BJ (cell line): ENCODE results near the gene IFNL2. TPM values are rescaled to one million over a fixed set of nuclear protein-coding genes. Genes with fewer than 3 reads are reported as not detected.

Source experiments
- CTCF ChIA-PET: fragments of 350-600 bp; formaldehyde crosslinking; extraction: SDS; loops from one replicate; lab custom pipeline; 2021; ENCODE audit warnings: antibody characterized with exemption, inconsistent platforms; lab: Yijun Ruan, JAX
- POLR2A ChIA-PET: fragments of 300-600 bp; sonication (Branson Sonifier 250); formaldehyde crosslinking; extraction: SDS; loops from one replicate; lab custom pipeline; 2021; ENCODE audit warnings: antibody characterized with exemption; lab: Charles Lee
- DNase-seq: peaks from one replicate; pipeline ENCODE4 v3.0.0-alpha.2; 2011; ENCODE audit warnings: low read depth
- H3K27me3 ChIP-seq: 2 replicates; pipeline ENCODE4 v1.6.0; 2011; ENCODE audit warnings: low read length; ENCODE audit not compliant: control insufficient read depth, insufficient read depth
- H3K36me3 ChIP-seq: 2 replicates; pipeline ENCODE4 v1.5.1; 2011; ENCODE audit warnings: low read length; ENCODE audit not compliant: control insufficient read depth, insufficient read depth
- H3K4me3 ChIP-seq: 2 replicates; pipeline ENCODE4 v1.5.1; 2011; ENCODE audit warnings: low read depth, mild to moderate bottlenecking, control low read depth, low read length
- polyA plus RNA-seq: library from polyadenylated mRNA; depleted of rRNA; stranded (reverse); fragments of >200 nt; gene quantifications from 2 replicates; pipeline ENCODE4 v1.2.3, GENCODE V29; 2011
- TF ChIP-seq, protein P1 (sequence below): IDR thresholded peaks from 2 replicates; pipeline ENCODE4 v1.5.1; 2011; ENCODE audit warnings: low read depth, mild to moderate bottlenecking, control low read depth, inconsistent platforms, low read length, moderate library complexity; ENCODE audit not compliant: insufficient read depth

IFNL2 gene
- polyA plus RNA-seq, 1 experiment: not detected

DNA sequence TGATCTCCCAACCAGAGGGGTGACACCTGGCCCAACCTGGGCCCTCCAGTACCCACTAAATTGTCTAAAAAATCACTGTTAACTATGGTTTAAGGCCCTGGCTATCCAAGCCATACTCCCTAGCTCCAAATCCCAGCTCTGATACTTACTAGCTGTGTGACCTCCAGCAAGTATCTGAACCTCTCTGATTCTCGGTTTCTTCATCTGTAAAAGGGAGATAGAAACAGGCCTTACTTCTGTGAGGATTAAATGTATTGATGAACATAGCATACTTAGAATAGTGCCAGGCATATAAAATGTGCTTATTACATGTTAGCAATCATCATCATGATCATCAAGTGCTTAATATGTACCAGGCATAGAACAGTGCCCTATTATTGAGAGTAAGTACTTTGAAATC, 47.7 kb downstream of the IFNL2 start:
- CTCF ChIA-PET: interaction anchor here (1.0 to 2.0 kb wide), 2 partner anchors 12 to 194 kb away, joined by 4 read pairs; no protein-coding TSS in a partner anchor
- no peak for DNase-seq

DNA sequence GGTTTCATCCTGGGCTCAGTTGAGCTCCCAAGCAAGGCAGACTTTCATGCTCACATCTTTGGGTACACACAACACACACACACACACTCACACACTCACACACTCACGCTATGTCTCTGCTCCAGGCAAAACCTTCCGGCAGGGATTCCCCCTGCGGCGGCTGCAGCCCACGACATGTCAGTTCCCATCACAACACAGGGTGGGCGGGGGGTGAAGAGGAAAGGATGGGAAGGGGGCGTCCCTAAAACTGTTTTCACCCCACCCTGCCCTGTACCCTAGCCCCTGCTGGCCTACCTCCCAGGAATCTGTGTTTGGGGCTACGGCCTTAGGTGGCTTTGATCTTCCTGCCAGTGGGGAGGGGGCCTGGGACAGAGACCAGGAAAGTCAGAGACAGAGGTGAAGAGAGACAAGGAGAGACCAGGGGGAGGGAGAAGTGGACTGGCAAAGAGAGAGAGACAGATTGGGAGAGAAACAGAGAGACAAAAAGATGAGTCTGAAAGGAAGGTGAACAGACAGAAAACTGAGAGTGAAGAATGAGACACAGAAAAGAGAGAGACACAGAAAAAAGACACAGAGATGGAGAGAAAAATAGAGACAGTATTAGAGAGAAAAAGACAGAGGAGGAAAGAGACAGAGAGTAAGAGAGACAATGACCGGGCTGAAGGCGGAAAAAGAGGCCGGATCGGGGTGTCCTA, 48.6 kb downstream of the IFNL2 start:
- peaks cover 13% of the 10 kb centered on the region for H3K27me3 ChIP-seq
- H3K4me3 ChIP-seq: no peak overlapping the region
- H3K36me3 ChIP-seq: no peaks in the 10 kb centered on the region
- POLR2A ChIA-PET: no interaction called here
- TF ChIP-seq, protein P1, sequence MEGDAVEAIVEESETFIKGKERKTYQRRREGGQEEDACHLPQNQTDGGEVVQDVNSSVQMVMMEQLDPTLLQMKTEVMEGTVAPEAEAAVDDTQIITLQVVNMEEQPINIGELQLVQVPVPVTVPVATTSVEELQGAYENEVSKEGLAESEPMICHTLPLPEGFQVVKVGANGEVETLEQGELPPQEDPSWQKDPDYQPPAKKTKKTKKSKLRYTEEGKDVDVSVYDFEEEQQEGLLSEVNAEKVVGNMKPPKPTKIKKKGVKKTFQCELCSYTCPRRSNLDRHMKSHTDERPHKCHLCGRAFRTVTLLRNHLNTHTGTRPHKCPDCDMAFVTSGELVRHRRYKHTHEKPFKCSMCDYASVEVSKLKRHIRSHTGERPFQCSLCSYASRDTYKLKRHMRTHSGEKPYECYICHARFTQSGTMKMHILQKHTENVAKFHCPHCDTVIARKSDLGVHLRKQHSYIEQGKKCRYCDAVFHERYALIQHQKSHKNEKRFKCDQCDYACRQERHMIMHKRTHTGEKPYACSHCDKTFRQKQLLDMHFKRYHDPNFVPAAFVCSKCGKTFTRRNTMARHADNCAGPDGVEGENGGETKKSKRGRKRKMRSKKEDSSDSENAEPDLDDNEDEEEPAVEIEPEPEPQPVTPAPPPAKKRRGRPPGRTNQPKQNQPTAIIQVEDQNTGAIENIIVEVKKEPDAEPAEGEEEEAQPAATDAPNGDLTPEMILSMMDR: no peak
- DNase-seq: no peak
- CTCF ChIA-PET: interaction anchor here (1.2 to 2.0 kb wide), 2 partner anchors 11 to 207 kb away, joined by 3 to 4 read pairs; no protein-coding TSS in a partner anchor

More for the DNA sequence above, 47.7 kb downstream of the IFNL2 start:
- TF ChIP-seq, protein P1: no peak
- Histone ChIP-seq H3K4me3 (no peak overlapping the region), H3K27me3 (peaks cover 8% of the 10 kb centered on the region), H3K36me3 (no peaks in the 10 kb centered on the region)
- POLR2A ChIA-PET: no interaction called here

DNA sequence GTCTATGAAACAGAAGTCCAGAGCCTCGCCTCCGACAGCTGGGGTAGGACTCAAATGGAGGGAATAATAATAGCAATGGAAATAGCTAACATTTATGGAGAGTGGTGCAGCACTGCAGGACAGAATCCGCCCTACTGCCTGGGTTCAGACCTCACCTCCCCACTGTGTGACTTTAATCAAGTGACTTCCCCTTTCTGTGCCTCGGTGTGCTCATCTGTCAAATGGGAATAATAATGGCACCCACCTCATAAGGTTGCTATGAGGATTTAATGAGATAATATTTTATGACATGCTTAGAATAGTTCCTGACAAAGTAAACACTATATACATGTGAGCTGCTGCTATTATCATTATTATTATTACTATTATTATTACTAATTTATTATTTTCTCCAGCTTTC, 49.3 kb downstream of the IFNL2 start:
- Histone ChIP-seq H3K36me3 (no peaks in the 10 kb centered on the region), H3K4me3 (no peak overlapping the region), H3K27me3 (peaks cover 13% of the 10 kb centered on the region)
- CTCF ChIA-PET: interaction anchor here (1.2 kb wide), 1 partner anchor 207 kb away, joined by 3 read pairs; no protein-coding TSS in a partner anchor
- TF ChIP-seq, protein P1: no peak
- no peak for DNase-seq
- POLR2A ChIA-PET: no interaction called here

DNA sequence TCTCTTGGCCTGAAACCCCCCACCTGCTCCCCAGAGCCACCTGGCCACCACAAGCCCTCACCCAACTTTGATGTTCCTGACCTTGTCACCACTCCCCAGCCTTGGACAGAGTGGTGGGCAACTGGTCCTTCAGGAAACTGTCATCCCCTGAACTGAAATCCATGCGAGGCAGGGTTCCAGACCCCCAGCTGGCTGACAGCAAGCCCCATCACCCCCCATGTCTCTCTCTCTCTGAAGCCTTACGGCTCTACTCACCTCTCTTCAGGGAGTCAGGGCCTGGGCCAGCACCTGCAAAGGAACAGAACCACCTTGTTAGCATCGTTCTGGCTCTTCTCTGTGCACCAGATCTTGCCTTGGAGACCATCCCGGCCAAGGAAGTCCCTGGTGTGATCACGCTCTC, 49.9 kb downstream of the IFNL2 start:
- ChIA-PET POLR2A (no interaction called here), CTCF (interaction anchor here (1.2 kb wide), 1 partner anchor 208 kb away, joined by 3 read pairs; no protein-coding TSS in a partner anchor)

DNA sequence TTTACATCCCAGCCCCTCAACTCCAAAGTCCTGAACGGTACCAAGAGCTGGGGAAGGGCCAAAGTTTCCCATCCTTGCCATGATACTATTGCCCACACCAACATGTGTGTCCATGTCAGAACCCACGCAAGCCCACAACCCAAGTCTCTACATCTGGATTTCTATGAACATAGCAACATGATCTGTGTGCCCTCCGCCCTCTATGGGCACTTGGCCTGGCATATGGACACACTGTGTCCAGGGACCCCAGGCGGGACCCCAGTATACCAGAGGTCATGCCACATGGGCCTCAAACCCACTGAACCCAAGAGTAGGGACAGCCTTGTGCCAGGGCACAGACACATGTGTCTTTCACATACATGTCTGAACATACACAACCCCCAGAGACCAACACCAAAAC, 50.5 kb downstream of the IFNL2 start:
- H3K27me3 ChIP-seq: peaks cover 13% of the 10 kb centered on the region
- no peak for DNase-seq
- TF ChIP-seq, protein P1: no peak
- no peak overlapping the region for H3K4me3 ChIP-seq
- ChIA-PET CTCF (no interaction called here), POLR2A (no interaction called here)
- H3K36me3 ChIP-seq: no peaks in the 10 kb centered on the region

More for the DNA sequence above, 49.9 kb downstream of the IFNL2 start:
- TF ChIP-seq, protein P1: no peak
- DNase-seq: no peak
- Histone ChIP-seq H3K36me3 (no peaks in the 10 kb centered on the region), H3K27me3 (peaks cover 13% of the 10 kb centered on the region), H3K4me3 (no peak overlapping the region)
